GM19035 (cell line): ENCODE results near the gene KRTAP10-12.

ENCODE experiments used
- ATAC-seq: cut with Tn5 transposase; IDR thresholded peaks from one replicate; pipeline ENCODE4 v1.9.1; 2021; ENCODE audit not compliant: unreplicated experiment

Gene KRTAP10-12

GRCh38 chr21:44697811-44698734, 1.1 kb downstream of the KRTAP10-12 start:
- no peak for ATAC-seq

DNA sequence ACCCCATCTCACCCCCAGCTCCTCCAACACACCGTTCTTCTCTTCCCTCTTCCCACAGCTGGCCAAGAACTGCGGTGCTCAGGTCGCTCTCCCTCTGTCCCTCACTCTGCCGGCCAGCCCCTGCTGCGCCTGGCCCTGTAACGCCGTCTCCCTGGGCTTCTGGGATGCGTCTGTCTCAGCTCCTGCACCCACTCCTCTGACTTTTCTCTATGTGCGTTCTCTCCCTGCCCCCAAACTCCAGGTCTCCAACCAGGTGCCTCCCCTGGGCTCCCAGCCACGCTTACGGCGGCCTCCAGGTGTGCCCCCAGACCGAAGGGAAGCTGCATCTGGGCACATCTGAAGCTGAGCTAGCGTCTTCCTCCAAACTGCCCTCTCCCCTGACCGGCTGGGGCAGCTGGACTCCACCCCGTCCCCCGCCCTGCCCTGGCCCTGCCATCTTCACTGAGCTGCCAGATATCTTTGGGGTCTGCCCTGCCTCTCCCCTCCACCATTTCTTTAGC, 2.6 kb downstream of the KRTAP10-12 start:
- ATAC-seq: no peak

GRCh38 chr21:44700101-44701022, 3.4 kb downstream of the KRTAP10-12 start:
- ATAC-seq: no peak

DNA sequence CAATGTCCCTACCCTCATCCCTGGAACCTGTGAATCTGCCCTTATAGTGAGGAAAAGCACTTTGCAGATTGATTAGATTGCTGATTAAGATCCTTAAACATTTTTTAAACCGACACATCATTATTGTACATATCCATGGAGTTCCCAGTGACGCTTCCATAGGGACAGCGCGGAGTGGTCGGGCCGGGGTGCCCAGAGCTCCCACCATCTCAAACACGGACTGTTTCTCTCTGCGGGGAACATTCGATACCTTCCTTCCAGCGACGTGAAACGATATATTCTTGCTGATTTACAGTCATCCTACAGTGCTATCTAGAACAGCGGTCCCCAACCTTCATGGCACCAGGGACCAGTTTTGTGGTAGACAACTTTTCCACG, 4.0 kb downstream of the KRTAP10-12 start:
- ATAC-seq: no peak

DNA sequence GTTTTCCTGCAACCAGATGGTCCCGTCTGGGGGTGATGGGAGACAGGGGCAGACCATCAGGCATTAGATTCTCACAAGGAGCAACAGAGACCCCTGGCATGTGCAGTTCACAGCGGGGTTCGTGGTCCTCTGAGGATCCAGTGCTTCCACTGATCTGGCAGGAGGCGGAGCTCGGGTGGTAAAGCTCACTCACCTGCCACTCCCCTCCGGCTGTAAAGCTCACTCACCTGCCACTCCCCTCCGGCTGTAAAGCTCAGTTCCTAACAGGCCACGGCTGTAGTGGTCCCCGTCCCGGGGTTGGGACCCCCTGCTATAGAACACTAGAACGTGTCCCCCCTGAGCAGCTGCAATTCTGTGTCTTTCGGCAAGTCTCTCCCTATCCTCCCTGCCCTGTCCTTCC, 4.6 kb downstream of the KRTAP10-12 start:
- ATAC-seq: no peak

DNA sequence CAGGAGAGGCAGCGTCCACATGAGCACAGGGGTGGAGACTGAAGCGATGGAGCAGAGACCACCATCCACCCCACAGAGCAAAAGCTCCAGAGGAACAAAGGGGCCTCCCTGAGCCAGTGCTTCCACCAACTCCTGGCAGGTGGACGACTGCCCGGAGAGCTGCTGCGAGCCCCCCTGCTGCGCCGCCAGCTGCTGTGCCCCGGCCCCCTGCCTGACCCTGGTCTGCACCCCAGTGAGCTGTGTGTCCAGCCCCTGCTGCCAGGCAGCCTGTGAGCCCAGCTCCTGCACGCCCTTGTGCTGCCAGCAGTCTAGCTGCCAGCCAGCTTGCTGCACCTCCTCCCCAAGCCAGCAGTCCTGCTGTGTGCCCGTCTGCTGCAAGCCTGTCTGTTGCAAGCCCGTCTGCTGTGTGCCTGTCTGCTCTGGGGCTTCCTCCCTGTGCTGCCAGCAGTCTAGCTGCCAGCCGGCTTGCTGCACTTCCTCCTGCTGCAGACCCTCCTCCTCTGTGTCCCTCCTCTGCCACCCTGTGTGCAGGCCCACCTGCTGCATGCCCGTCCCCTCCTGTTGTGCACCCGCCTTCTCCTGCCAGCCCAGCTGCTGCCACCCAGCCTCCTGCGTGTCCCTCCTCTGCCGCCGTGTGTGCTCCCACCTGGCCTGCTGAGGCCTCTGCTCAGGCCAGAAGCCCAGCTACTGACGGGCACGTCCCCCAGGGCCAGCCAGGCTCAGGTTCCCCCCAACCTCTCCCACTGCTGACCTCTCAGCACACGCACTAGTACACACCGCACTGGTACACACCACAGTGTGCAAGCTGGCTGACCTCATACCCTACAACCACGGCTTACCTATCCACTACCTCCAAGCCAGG, 5.4 kb downstream of the KRTAP10-12 start:
- ATAC-seq: no peak

DNA sequence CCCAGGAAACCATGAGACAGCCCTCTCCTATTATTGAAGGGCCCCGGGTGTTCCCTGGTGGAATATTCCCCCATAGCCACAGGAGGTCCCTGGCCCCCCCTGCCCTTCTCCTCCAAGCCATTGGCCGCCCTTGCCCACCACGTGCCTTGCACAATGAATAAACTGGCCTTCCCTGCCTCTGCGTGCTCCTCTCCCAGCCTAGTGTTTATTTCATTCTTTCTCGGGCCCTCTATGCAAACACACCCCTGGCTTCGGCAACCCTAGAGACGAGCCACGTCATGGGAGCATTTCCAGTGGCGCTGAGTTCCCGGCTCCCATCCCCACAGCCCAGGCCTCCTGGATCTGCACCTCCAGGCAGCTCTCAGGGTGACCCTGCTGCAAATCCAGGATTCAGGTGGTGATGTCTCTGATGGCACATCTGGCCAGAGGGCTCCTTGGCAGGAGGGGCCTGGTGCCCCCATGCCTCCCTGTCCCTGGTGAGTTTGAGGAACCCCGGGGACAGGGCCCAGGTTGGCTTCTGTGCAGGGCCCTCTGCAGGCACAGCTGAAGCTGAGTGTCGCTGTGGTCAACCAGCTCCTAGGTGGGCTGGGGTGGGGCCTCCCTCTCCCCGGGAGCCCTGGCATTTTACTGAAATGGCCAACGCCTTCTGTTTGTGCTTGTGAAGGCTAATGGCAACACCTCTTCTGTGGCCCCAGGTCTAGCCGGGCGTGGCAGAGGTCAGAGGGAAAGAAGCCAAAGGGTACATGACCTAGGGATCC, 6.2 kb downstream of the KRTAP10-12 start:
- ATAC-seq: no peak

DNA sequence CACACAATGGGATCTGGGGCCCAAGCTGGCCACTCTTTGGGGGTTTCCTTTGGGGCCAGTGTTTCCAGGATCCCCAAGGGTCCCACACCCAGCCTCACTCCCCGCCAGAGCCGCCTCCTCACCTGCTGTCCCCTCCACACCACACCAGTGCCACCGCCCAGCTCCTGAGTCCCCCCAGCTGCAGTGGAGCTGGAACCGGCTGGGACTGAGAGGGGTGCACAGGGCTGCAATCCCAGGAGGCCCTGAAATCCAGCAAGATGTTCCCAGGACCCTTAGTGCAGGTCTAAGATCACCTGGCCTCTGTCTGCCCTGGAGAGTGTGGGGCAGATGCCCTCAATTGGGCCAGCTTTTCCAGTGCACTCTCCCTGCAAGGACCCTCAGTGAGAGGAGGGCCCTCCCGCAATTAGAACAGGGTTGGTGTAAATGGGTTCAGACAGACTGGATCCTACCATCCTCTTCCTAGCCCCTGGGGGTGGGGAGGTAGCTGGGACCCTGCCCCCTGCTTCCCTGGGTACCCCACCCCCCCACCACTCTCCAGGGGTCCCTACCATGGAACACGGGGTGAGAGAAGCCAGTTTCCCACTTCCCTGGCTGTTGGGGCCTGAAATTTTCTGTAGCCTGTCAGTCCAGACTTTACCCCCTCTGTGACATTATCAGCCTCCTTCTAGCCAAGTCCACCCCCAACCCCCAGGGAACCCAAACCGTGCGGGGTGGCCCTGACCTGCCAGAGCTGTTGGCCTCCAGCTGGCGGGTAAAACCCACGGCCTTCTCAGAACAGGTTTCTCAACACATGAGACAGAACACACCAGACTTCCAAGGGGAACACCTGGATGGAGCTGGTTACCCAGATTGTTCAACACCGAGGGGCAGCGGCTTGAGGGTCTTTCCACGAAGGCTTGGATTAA, 7.0 kb downstream of the KRTAP10-12 start:
- no peak for ATAC-seq

DNA sequence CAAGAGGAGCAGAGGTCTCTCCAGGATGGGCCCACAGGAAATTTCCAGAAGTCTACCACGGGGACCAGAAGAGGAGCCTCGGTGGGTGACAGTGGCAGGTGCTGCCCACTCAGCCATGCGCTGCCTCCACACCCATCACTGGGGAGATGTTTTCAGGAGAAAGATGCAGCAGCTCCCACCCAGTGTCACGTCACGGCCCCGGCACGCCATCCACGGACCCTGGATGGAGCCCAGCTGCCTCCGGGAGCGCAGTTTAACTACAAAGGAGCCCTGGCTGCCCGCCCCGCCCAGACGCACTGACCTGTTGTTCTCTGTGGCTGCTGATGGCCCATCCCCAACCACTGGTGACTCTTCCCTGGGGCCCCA, 7.6 kb downstream of the KRTAP10-12 start:
- ATAC-seq: no peak

GRCh38 chr21:44706026-44706705, 9.2 kb downstream of the KRTAP10-12 start:
- no peak for ATAC-seq

- no peak for ATAC-seq
Observed at GRCh38 chr21:44706706-44707581, 10.0 kb downstream of the KRTAP10-12 start.

DNA sequence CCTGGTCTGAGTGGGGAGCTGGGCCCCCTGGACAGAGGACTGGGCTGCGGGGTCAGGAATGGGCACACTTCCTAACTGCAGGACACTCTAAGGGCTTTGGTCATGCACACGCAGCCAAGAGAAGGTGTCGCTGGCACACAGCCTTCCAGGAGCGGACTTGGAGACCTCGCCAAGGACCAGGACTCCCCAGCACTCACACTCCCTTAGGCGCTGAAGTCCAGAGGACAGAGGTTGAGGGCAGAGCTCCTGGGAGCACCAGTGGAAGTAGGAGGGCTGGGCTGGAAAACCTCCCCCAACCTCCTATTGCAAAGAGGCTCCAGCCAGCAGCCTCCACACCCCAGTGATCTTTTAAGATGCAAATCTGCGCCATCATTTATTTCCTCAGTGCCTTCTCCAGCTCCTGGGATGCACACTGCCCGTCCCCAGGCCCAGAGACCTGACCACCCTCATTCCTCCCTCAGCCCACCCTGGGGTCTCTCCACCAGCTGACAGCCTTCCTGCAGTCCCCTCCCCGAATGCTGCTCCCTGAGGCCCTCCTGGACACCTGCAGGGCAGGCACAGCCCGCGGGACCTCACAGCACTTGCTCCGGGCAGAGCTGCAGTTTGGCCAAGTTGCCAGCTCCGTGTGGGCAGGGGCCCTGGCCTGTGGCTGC, 11.4 kb downstream of the KRTAP10-12 start:
- ATAC-seq: no peak

GRCh38 chr21:44708866-44709425, 12.0 kb downstream of the KRTAP10-12 start:
- ATAC-seq: no peak

DNA sequence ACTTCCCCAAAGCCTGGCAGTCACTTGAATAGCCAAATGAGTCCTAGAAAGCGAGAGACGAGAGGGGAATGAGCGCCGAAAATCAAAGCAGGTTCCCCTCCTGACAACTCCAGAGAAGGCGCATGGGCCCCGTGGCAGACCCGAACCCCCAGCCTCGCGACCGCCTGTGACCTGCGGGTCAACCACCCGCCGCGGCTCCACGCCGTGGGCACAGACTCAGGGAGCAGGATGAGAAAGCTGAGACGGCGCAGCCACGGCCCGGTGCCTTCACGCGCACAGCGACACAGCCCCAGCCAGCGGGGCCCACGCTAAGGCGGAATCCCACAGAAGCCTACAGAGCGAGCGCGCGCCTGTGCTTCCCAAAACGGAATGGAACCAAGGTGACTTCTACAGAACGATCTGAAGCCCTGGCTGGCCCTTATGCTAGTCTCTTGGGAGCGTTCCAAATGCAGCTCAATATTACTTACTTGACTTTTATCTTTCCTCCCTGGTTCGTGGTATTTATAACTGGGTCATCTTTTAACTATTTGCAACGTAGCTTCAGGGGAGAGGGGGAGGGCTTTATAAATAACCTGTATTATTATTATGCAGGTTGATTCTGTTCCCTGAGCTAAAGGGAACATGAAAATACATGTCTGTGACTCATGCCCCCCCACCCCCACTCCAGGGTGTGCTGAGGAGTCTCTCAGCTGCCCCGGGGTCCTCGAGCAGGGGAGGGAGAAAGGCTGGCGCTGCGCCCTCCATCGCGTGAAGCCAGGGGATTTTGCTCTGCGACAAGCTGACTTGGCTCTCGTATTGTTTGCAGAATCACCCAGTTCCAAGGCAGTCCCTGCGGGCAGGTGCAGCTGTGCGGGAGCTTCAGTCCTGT, 12.7 kb downstream of the KRTAP10-12 start:
- ATAC-seq: no peak

DNA sequence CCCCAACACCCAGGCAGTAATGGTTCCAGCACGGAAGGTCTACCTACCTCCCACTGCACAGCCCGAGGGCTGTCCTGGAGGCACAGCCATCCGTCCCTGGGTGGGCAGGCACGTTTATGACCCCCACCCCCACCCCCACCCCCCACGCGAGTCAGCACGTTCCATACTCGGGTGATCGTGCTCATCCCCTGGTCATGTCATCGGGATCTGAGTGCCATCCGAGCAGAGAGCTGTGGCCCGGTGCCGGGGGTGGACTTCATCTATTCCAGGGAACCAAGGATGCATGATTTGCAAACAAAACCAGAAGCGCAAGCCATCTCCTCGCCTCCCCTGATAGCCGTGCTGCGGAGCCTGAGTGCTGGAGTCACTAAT, 13.3 kb downstream of the KRTAP10-12 start:
- no peak for ATAC-seq
